Measurements from ENCODE around the gene CSF2.

- no peak for TF ChIP-seq CTCF (IDR thresholded peaks at IDR 0.05)
- TF ChIP-seq POLR2A (IDR thresholded peaks at IDR 0.05): no peak
These were observed 4.0 kb upstream of the CSF2 start for GRCh38 chr5:132069561-132069960.
